GM23338 (cell line): Measurements from ENCODE around the gene EVL. TPM values are rescaled to one million over a fixed set of nuclear protein-coding genes. Genes with fewer than 3 reads are reported as not detected.

ENCODE experiments used
- ATAC-seq: fragments of 200-7000 bp; cut with Tn5 transposase; 3 replicates; pipeline ENCODE4 v1.9.1; 2020
- DNase-seq: peaks from one replicate; pipeline ENCODE4 v3.0.0-alpha.2; 2015; ENCODE audit warnings: low spot score
- H2AFZ ChIP-seq: fragments of 200-600 bp; sonication (generic); 2 replicates; pipeline ENCODE4 v1.8.0; 2016; ENCODE audit warnings: antibody characterized with exemption, mild to moderate bottlenecking, moderate library complexity
- H3F3A ChIP-seq: fragments of 200-600 bp; sonication (generic); replicated peaks from 2 replicates; pipeline ENCODE4 v1.8.0; 2017; ENCODE audit warnings: antibody characterized with exemption, mixed run types, low read depth
- H3K27ac ChIP-seq: fragments of 200-600 bp; sonication (generic); 2 replicates; pipeline ENCODE4 v1.6.1; 2016; ENCODE audit warnings: low read depth
- H3K27me3 ChIP-seq: fragments of 200-600 bp; sonication (generic); 2 replicates; pipeline ENCODE4 v1.8.0; 2016; ENCODE audit warnings: mild to moderate bottlenecking, mixed run types, moderate library complexity; ENCODE audit not compliant: insufficient read depth
- H3K36me3 ChIP-seq: fragments of 200-600 bp; sonication (generic); 2 replicates; pipeline ENCODE4 v1.8.0; 2016; ENCODE audit warnings: mild to moderate bottlenecking; ENCODE audit not compliant: insufficient read depth
- H3K4me1 ChIP-seq: fragments of 200-600 bp; sonication (generic); 2 replicates; pipeline ENCODE4 v1.8.0; 2016; ENCODE audit warnings: mild to moderate bottlenecking, moderate library complexity; ENCODE audit not compliant: insufficient read depth
- H3K4me2 ChIP-seq: fragments of 200-600 bp; sonication (generic); 2 replicates; pipeline ENCODE4 v1.7.1; 2017; ENCODE audit warnings: mixed run types
- H3K4me3 ChIP-seq: fragments of 200-600 bp; sonication (generic); 2 replicates; pipeline ENCODE4 v1.6.1; 2016; ENCODE audit warnings: mixed run types
- H3K79me2 ChIP-seq: fragments of 200-600 bp; sonication (generic); replicated peaks from 2 replicates; pipeline ENCODE4 v1.8.0; 2017; ENCODE audit warnings: mild to moderate bottlenecking; ENCODE audit not compliant: insufficient read depth
- H3K9me2 ChIP-seq: fragments of 200-600 bp; sonication (generic); 2 replicates; pipeline ENCODE4 v1.8.0; 2017; ENCODE audit not compliant: insufficient read depth
- H4K20me1 ChIP-seq: fragments of 200-600 bp; sonication (generic); replicated peaks from 2 replicates; pipeline ENCODE4 v1.8.0; 2017; ENCODE audit warnings: mild to moderate bottlenecking; ENCODE audit not compliant: insufficient read depth
- H3K27ac Mint-ChIP-seq: 2 replicates; pipeline ENCODE4 v1.8.0; 2020; ENCODE audit warnings: inconsistent platforms, mild to moderate bottlenecking, moderate library complexity, mixed read lengths
- H3K27me3 Mint-ChIP-seq: 3 replicates; pipeline ENCODE4 v1.8.0; 2022; ENCODE audit warnings: low read depth, mild to moderate bottlenecking, moderate library complexity, mixed read lengths, inconsistent platforms; ENCODE audit not compliant: insufficient read depth, poor library complexity
- H3K36me3 Mint-ChIP-seq: 3 replicates; pipeline ENCODE4 v1.8.0; 2021; ENCODE audit warnings: low read depth, mild to moderate bottlenecking, inconsistent platforms, moderate library complexity, mixed read lengths
- H3K4me1 Mint-ChIP-seq: 3 replicates; pipeline ENCODE4 v1.8.0; 2020; ENCODE audit warnings: mild to moderate bottlenecking, inconsistent platforms, mixed read lengths
- H3K4me3 Mint-ChIP-seq: 3 replicates; pipeline ENCODE4 v1.8.0; 2021; ENCODE audit warnings: moderate library complexity, mild to moderate bottlenecking, inconsistent platforms, mixed read lengths
- H3K9me3 Mint-ChIP-seq: 3 replicates; pipeline ENCODE4 v1.8.0; 2020; ENCODE audit warnings: moderate library complexity, mild to moderate bottlenecking, inconsistent platforms, mixed read lengths
- CREB1 ChIP-seq: fragments of 250-450 bp; sonication (Bioruptor Pico); IDR thresholded peaks from 2 replicates; pipeline ENCODE4 v1.5.0; 2020; ENCODE audit warnings: low read depth, mild to moderate bottlenecking, moderate library complexity
- EZH2 ChIP-seq: fragments of 200-600 bp; sonication (generic); IDR thresholded peaks from one replicate; pipeline ENCODE4 v1.8.0; 2017; ENCODE audit warnings: antibody characterized with exemption, mild to moderate bottlenecking, low read depth; ENCODE audit not compliant: unreplicated experiment
- EZH2phosphoT487 ChIP-seq: fragments of 200-600 bp; sonication (generic); IDR thresholded peaks from one replicate; pipeline ENCODE4 v1.8.1; 2018; ENCODE audit warnings: antibody characterized with exemption; ENCODE audit not compliant: unreplicated experiment
- JUNB ChIP-seq: IDR thresholded peaks from one replicate; pipeline ENCODE4 v1.6.1; 2016; ENCODE audit warnings: antibody characterized with exemption; ENCODE audit not compliant: unreplicated experiment
- NANOG ChIP-seq: IDR thresholded peaks from 2 replicates; pipeline ENCODE4 v1.6.1; 2016; ENCODE audit warnings: antibody characterized with exemption, borderline replicate concordance
- POLR2AphosphoS5 ChIP-seq: IDR thresholded peaks from 2 replicates; pipeline ENCODE4 v1.6.1; 2016; ENCODE audit warnings: antibody characterized with exemption, low read depth
- STAT1 ChIP-seq: IDR thresholded peaks from one replicate; pipeline ENCODE4 v1.6.1; 2016; ENCODE audit warnings: antibody characterized with exemption; ENCODE audit not compliant: unreplicated experiment
- ZNF114 ChIP-seq: fragments of 250-450 bp; sonication (Bioruptor Pico); IDR thresholded peaks from 2 replicates; pipeline ENCODE4 v1.5.0; 2020; ENCODE audit warnings: mild to moderate bottlenecking, moderate library complexity
- ZNF331 ChIP-seq: fragments of 250-450 bp; sonication (Bioruptor Pico); IDR thresholded peaks from 2 replicates; pipeline ENCODE4 v1.5.0; 2020; ENCODE audit warnings: low read depth, mild to moderate bottlenecking, moderate library complexity
- polyA plus RNA-seq: library from polyadenylated mRNA; unstranded; fragments of >200 nt; fragmentation: Nextera tagmentation; extraction: Ambion mirVana; gene quantifications from 2 replicates; pipeline ENCODE4 v1.2.1, GENCODE V29; 2016
- total RNA-seq: library from RNA; depleted of rRNA; stranded (reverse); fragments of >200 nt; shearing (Covaris generic); gene quantifications from 2 replicates; pipeline ENCODE4 v1.2.3, GENCODE V29; 2014
- TF ChIP-seq, protein P1 (sequence below): IDR thresholded peaks from one replicate; pipeline ENCODE4 v1.6.1; 2018; ENCODE audit warnings: antibody characterized with exemption; ENCODE audit not compliant: unreplicated experiment
- TF ChIP-seq, protein P2 (sequence below), 2 experiments: fragments of 200-600 bp in 1 of 2; sonication (generic) in 1 of 2; conservative IDR thresholded peaks; 2 replicates each; pipeline versions ENCODE4 v1.5.1 to v1.6.1; 2016 to 2017; ENCODE audit warnings: antibody characterized with exemption in 2 of 2, low read depth in 2 of 2, mild to moderate bottlenecking in 2 of 2, moderate library complexity in 1 of 2
- TF ChIP-seq, protein P3 (sequence below): fragments of 250-450 bp; sonication (Bioruptor Pico); IDR thresholded peaks from 2 replicates; pipeline ENCODE4 v1.5.0; 2020; ENCODE audit warnings: mild to moderate bottlenecking, moderate library complexity
- TF ChIP-seq, protein P4 (sequence below): IDR thresholded peaks from 2 replicates; pipeline ENCODE4 v1.6.1; 2016; ENCODE audit warnings: antibody characterized with exemption

Gene EVL
- total and polyA plus RNA-seq, 2 experiments from 2014 or later = 28.2 to 50.5 TPM

DNA sequence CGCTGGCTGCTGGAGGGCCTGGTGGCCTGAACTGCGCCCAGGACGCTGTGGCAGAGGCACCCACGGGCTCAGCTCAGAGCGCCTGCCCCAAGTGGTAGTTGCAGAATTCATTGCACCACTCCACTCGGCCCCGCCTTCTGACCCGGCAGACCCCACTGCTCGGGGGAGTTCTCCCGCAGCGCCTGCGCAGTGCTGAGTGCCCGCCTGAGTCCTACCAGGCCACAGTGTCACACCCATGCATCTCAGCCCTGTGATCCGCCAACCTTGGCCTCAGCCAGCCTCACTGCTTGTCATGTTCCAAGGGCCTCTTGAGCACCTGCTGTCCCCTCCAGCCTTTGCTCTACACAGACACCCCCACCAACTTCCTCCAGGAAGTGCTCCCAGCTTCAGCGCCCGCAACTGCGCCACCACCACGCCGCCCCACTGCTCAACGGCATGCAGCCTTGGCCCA lies 82.0 kb downstream of the EVL start:
- DNase-seq = no peak
- no peaks in the 10 kb centered on the region for H3K9me3 Mint-ChIP-seq
- no peak overlapping the region for H3K27ac ChIP-seq
- H3K27ac Mint-ChIP-seq = no peak overlapping the region
- no peak for ATAC-seq
- no peak overlapping the region for H2AFZ ChIP-seq
- no peaks in the 10 kb centered on the region for H4K20me1 ChIP-seq
- no peaks in the 10 kb centered on the region for H3F3A ChIP-seq
- no peak overlapping the region for H3K4me2 ChIP-seq
- no peaks in the 10 kb centered on the region for H3K4me1 ChIP-seq
- no peak overlapping the region for H3K4me3 ChIP-seq
- TF ChIP-seq STAT1 (no peak), EZH2phosphoT487 (no peak), JUNB (no peak), POLR2AphosphoS5 (no peak), EZH2 (no peak), NANOG (no peak), ZNF331 (CRISPR knock-in tag) (no peak), CREB1 (no peak), ZNF114 (CRISPR knock-in tag) (no peak)
- TF ChIP-seq, protein P1, sequence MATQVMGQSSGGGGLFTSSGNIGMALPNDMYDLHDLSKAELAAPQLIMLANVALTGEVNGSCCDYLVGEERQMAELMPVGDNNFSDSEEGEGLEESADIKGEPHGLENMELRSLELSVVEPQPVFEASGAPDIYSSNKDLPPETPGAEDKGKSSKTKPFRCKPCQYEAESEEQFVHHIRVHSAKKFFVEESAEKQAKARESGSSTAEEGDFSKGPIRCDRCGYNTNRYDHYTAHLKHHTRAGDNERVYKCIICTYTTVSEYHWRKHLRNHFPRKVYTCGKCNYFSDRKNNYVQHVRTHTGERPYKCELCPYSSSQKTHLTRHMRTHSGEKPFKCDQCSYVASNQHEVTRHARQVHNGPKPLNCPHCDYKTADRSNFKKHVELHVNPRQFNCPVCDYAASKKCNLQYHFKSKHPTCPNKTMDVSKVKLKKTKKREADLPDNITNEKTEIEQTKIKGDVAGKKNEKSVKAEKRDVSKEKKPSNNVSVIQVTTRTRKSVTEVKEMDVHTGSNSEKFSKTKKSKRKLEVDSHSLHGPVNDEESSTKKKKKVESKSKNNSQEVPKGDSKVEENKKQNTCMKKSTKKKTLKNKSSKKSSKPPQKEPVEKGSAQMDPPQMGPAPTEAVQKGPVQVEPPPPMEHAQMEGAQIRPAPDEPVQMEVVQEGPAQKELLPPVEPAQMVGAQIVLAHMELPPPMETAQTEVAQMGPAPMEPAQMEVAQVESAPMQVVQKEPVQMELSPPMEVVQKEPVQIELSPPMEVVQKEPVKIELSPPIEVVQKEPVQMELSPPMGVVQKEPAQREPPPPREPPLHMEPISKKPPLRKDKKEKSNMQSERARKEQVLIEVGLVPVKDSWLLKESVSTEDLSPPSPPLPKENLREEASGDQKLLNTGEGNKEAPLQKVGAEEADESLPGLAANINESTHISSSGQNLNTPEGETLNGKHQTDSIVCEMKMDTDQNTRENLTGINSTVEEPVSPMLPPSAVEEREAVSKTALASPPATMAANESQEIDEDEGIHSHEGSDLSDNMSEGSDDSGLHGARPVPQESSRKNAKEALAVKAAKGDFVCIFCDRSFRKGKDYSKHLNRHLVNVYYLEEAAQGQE = no peak
- TF ChIP-seq, protein P2, sequence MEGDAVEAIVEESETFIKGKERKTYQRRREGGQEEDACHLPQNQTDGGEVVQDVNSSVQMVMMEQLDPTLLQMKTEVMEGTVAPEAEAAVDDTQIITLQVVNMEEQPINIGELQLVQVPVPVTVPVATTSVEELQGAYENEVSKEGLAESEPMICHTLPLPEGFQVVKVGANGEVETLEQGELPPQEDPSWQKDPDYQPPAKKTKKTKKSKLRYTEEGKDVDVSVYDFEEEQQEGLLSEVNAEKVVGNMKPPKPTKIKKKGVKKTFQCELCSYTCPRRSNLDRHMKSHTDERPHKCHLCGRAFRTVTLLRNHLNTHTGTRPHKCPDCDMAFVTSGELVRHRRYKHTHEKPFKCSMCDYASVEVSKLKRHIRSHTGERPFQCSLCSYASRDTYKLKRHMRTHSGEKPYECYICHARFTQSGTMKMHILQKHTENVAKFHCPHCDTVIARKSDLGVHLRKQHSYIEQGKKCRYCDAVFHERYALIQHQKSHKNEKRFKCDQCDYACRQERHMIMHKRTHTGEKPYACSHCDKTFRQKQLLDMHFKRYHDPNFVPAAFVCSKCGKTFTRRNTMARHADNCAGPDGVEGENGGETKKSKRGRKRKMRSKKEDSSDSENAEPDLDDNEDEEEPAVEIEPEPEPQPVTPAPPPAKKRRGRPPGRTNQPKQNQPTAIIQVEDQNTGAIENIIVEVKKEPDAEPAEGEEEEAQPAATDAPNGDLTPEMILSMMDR (conservative IDR thresholded peaks at IDR 0.05; ENCODE audit: low read depth in 2 of 2) = no peak
- TF ChIP-seq, protein P3, sequence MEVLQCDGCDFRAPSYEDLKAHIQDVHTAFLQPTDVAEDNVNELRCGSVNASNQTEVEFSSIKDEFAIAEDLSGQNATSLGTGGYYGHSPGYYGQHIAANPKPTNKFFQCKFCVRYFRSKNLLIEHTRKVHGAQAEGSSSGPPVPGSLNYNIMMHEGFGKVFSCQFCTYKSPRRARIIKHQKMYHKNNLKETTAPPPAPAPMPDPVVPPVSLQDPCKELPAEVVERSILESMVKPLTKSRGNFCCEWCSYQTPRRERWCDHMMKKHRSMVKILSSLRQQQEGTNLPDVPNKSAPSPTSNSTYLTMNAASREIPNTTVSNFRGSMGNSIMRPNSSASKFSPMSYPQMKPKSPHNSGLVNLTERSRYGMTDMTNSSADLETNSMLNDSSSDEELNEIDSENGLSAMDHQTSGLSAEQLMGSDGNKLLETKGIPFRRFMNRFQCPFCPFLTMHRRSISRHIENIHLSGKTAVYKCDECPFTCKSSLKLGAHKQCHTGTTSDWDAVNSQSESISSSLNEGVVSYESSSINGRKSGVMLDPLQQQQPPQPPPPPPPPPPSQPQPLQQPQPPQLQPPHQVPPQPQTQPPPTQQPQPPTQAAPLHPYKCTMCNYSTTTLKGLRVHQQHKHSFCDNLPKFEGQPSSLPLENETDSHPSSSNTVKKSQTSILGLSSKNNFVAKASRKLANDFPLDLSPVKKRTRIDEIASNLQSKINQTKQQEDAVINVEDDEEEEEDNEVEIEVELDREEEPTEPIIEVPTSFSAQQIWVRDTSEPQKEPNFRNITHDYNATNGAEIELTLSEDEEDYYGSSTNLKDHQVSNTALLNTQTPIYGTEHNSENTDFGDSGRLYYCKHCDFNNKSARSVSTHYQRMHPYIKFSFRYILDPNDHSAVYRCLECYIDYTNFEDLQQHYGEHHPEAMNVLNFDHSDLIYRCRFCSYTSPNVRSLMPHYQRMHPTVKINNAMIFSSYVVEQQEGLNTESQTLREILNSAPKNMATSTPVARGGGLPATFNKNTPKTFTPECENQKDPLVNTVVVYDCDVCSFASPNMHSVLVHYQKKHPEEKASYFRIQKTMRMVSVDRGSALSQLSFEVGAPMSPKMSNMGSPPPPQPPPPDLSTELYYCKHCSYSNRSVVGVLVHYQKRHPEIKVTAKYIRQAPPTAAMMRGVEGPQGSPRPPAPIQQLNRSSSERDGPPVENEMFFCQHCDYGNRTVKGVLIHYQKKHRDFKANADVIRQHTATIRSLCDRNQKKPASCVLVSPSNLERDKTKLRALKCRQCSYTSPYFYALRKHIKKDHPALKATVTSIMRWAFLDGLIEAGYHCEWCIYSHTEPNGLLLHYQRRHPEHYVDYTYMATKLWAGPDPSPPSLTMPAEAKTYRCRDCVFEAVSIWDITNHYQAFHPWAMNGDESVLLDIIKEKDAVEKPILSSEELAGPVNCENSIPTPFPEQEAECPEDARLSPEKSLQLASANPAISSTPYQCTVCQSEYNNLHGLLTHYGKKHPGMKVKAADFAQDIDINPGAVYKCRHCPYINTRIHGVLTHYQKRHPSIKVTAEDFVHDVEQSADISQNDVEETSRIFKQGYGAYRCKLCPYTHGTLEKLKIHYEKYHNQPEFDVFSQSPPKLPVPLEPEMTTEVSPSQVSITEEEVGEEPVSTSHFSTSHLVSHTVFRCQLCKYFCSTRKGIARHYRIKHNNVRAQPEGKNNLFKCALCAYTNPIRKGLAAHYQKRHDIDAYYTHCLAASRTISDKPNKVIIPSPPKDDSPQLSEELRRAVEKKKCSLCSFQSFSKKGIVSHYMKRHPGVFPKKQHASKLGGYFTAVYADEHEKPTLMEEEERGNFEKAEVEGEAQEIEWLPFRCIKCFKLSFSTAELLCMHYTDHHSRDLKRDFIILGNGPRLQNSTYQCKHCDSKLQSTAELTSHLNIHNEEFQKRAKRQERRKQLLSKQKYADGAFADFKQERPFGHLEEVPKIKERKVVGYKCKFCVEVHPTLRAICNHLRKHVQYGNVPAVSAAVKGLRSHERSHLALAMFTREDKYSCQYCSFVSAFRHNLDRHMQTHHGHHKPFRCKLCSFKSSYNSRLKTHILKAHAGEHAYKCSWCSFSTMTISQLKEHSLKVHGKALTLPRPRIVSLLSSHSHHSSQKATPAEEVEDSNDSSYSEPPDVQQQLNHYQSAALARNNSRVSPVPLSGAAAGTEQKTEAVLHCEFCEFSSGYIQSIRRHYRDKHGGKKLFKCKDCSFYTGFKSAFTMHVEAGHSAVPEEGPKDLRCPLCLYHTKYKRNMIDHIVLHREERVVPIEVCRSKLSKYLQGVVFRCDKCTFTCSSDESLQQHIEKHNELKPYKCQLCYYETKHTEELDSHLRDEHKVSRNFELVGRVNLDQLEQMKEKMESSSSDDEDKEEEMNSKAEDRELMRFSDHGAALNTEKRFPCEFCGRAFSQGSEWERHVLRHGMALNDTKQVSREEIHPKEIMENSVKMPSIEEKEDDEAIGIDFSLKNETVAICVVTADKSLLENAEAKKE (CRISPR knock-in tag) = no peak
- TF ChIP-seq, protein P4, sequence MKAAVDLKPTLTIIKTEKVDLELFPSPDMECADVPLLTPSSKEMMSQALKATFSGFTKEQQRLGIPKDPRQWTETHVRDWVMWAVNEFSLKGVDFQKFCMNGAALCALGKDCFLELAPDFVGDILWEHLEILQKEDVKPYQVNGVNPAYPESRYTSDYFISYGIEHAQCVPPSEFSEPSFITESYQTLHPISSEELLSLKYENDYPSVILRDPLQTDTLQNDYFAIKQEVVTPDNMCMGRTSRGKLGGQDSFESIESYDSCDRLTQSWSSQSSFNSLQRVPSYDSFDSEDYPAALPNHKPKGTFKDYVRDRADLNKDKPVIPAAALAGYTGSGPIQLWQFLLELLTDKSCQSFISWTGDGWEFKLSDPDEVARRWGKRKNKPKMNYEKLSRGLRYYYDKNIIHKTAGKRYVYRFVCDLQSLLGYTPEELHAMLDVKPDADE = no peak
- H3K4me1 Mint-ChIP-seq = peaks cover 7% of the 10 kb centered on the region
- no peaks in the 10 kb centered on the region for H3K27me3 ChIP-seq
- no peak overlapping the region for H3K4me3 Mint-ChIP-seq
- H3K79me2 ChIP-seq = no peaks in the 10 kb centered on the region
- no peaks in the 10 kb centered on the region for H3K36me3 ChIP-seq
- H3K27me3 Mint-ChIP-seq = peaks cover 8% of the 10 kb centered on the region
- H3K36me3 Mint-ChIP-seq = no peaks in the 10 kb centered on the region; the same call in 2 of the 3 replicates
- H3K9me2 ChIP-seq = no peaks in the 10 kb centered on the region
